ENCODE results near the gene MARCHF3.
"Not testable (repeated sequence)": the region's sequence is repeated elsewhere in the genome, so short reads cannot be mapped to it uniquely, and the experiment has no call there.

The MARCHF3 gene

GRCh38 chr5:126847456-126847820 lies 182.9 kb downstream of the MARCHF3 start:
- ATAC-seq (no peak), DNase-seq (no peak)

- no peak for ATAC-seq
Measured at GRCh38 chr5:126846744-126847455, 183.5 kb downstream of the MARCHF3 start.

GRCh38 chr5:126846344-126846743 lies 184.0 kb downstream of the MARCHF3 start:
- no peak for DNase-seq
- ATAC-seq: no peak

More at GRCh38 chr5:126846744-126847455, 183.5 kb downstream of the MARCHF3 start:
- no peak for DNase-seq

- peak; percentile 59 for ATAC-seq
- DNase-seq: peak; percentile 47
Measured at GRCh38 chr5:126845470-126846070, 184.8 kb downstream of the MARCHF3 start.

- ATAC-seq, DNase-seq: not testable (repeated sequence)
Measured at GRCh38 chr5:126843375-126843774, 187.0 kb downstream of the MARCHF3 start.

GRCh38 chr5:126839407-126839806 lies 191.0 kb downstream of the MARCHF3 start:
- not testable (repeated sequence) for DNase-seq, ATAC-seq

- ATAC-seq (no peak), DNase-seq (no peak)
Measured at GRCh38 chr5:126837906-126838539, 192.3 kb downstream of the MARCHF3 start.

GRCh38 chr5:126837242-126837641 lies 193.1 kb downstream of the MARCHF3 start:
- no peak for ATAC-seq
- no peak for DNase-seq

- no peak for ATAC-seq
- DNase-seq: no peak
Measured at GRCh38 chr5:126836778-126837177, 193.6 kb downstream of the MARCHF3 start.

- ATAC-seq: peak; percentile 28
Measured at GRCh38 chr5:126831156-126831555, 199.2 kb downstream of the MARCHF3 start.

GRCh38 chr5:126830061-126830460 lies 200.3 kb downstream of the MARCHF3 start:
- no peak for DNase-seq
- no peak for ATAC-seq

More at GRCh38 chr5:126831156-126831555, 199.2 kb downstream of the MARCHF3 start:
- no peak for DNase-seq

GRCh38 chr5:126829098-126829497 lies 201.3 kb downstream of the MARCHF3 start:
- DNase-seq (no peak), ATAC-seq (no peak)

GRCh38 chr5:126826619-126827215 lies 203.6 kb downstream of the MARCHF3 start:
- no peak for ATAC-seq
- DNase-seq: no peak

GRCh38 chr5:126819253-126819652 lies 211.1 kb downstream of the MARCHF3 start:
- DNase-seq (no peak), ATAC-seq (no peak)

- DNase-seq (no peak), ATAC-seq (no peak)
Measured at GRCh38 chr5:126818736-126819135, 211.6 kb downstream of the MARCHF3 start.

All from stimulated activated naive CD8-positive, alpha-beta T cell treated with anti-CD3 and anti-CD28 coated beads, Interleukin-15, Interleukin-2, amounts not matched to agents 100 U/mL and 50 U/mL, for 24 hours (primary cell).